Activated naive CD4-positive, alpha-beta T cell treated with anti-CD3 and anti-CD28 coated beads, Interleukin-2, amount 50 U/mL, for 24 hours (primary cell): ENCODE results near the gene CMTM6.
A peak's percentile ranks its signal among the peaks of the same experiment; 100 is the strongest.

Source experiments
- H3K27ac Mint-ChIP-seq: one replicate; pipeline ENCODE4 v1.8.0; 2021; ENCODE audit warnings: mild to moderate bottlenecking, mixed read lengths
- H3K27me3 Mint-ChIP-seq: one replicate; pipeline ENCODE4 v1.8.0; 2021; ENCODE audit warnings: mixed read lengths
- H3K36me3 Mint-ChIP-seq: one replicate; pipeline ENCODE4 v1.8.0; 2021; ENCODE audit warnings: mixed read lengths
- H3K4me1 Mint-ChIP-seq: one replicate; pipeline ENCODE4 v1.8.0; 2021; ENCODE audit warnings: mixed read lengths
- H3K4me3 Mint-ChIP-seq: one replicate; pipeline ENCODE4 v1.8.0; 2021; ENCODE audit warnings: mild to moderate bottlenecking, mixed read lengths
- H3K9me3 Mint-ChIP-seq: one replicate; pipeline ENCODE4 v1.8.0; 2021; ENCODE audit warnings: mixed read lengths

Gene CMTM6

GRCh38 chr3:32508711-32509110 lies 6.1 kb upstream of the CMTM6 start:
- no peaks in the 10 kb centered on the region for H3K36me3 Mint-ChIP-seq
- H3K4me3 Mint-ChIP-seq, result no peak overlapping the region
- H3K9me3 Mint-ChIP-seq, result no peaks in the 10 kb centered on the region
- no peak overlapping the region for H3K27ac Mint-ChIP-seq
- H3K4me1 Mint-ChIP-seq, result no peaks in the 10 kb centered on the region
- H3K27me3 Mint-ChIP-seq, result no peaks in the 10 kb centered on the region

- Mint-ChIP-seq H3K36me3 (no peaks in the 10 kb centered on the region), H3K9me3 (no peaks in the 10 kb centered on the region), H3K4me1 (peaks cover 10% of the 10 kb centered on the region), H3K27me3 (no peaks in the 10 kb centered on the region), H3K27ac (no peak overlapping the region), H3K4me3 (no peak overlapping the region)
Measured at GRCh38 chr3:32506466-32506865, 3.8 kb upstream of the CMTM6 start.

- Mint-ChIP-seq H3K9me3 (no peaks in the 10 kb centered on the region), H3K4me3 (peak overlapping the region; percentile 96), H3K27ac (peak overlapping the region; percentile 99), H3K27me3 (no peaks in the 10 kb centered on the region), H3K36me3 (peaks cover 3% of the 10 kb centered on the region), H3K4me1 (peaks cover 39% of the 10 kb centered on the region)
Measured at GRCh38 chr3:32502946-32503286, 264 bp upstream of the CMTM6 start.

GRCh38 chr3:32501783-32502117 lies 902 bp downstream of the CMTM6 start:
- H3K36me3 Mint-ChIP-seq, result peaks cover 4% of the 10 kb centered on the region
- no peaks in the 10 kb centered on the region for H3K9me3 Mint-ChIP-seq
- peaks cover 42% of the 10 kb centered on the region for H3K4me1 Mint-ChIP-seq
- peak overlapping the region; percentile 62 for H3K27ac Mint-ChIP-seq
- no peaks in the 10 kb centered on the region for H3K27me3 Mint-ChIP-seq
- H3K4me3 Mint-ChIP-seq, result peak overlapping the region; percentile 96

GRCh38 chr3:32500880-32501782 lies 1.5 kb downstream of the CMTM6 start:
- H3K36me3 Mint-ChIP-seq, result peaks cover 7% of the 10 kb centered on the region
- peak overlapping the region; percentile 55 for H3K27ac Mint-ChIP-seq
- H3K4me1 Mint-ChIP-seq, result peaks cover 49% of the 10 kb centered on the region
- peak overlapping the region; percentile 96 for H3K4me3 Mint-ChIP-seq
- no peaks in the 10 kb centered on the region for H3K9me3 Mint-ChIP-seq
- H3K27me3 Mint-ChIP-seq, result no peaks in the 10 kb centered on the region

- Mint-ChIP-seq H3K4me3 (peak overlapping the region; percentile 96), H3K4me1 (peaks cover 57% of the 10 kb centered on the region), H3K27me3 (no peaks in the 10 kb centered on the region), H3K9me3 (no peaks in the 10 kb centered on the region), H3K27ac (no peak overlapping the region), H3K36me3 (peaks cover 7% of the 10 kb centered on the region)
Measured at GRCh38 chr3:32500231-32500630, 2.4 kb downstream of the CMTM6 start.

- Mint-ChIP-seq H3K9me3 (no peaks in the 10 kb centered on the region), H3K36me3 (peaks cover 7% of the 10 kb centered on the region), H3K27me3 (no peaks in the 10 kb centered on the region), H3K27ac (peak overlapping the region; percentile 12), H3K4me1 (peaks cover 60% of the 10 kb centered on the region), H3K4me3 (no peak overlapping the region)
Measured at GRCh38 chr3:32499585-32499984, 3.1 kb downstream of the CMTM6 start.

GRCh38 chr3:32498992-32499391 lies 3.7 kb downstream of the CMTM6 start:
- Mint-ChIP-seq H3K27me3 (no peaks in the 10 kb centered on the region), H3K4me3 (no peak overlapping the region), H3K27ac (no peak overlapping the region), H3K9me3 (no peaks in the 10 kb centered on the region), H3K4me1 (peaks cover 60% of the 10 kb centered on the region), H3K36me3 (peaks cover 7% of the 10 kb centered on the region)

- Mint-ChIP-seq H3K4me1 (peaks cover 58% of the 10 kb centered on the region), H3K36me3 (peaks cover 7% of the 10 kb centered on the region), H3K9me3 (no peaks in the 10 kb centered on the region), H3K27me3 (no peaks in the 10 kb centered on the region), H3K4me3 (no peak overlapping the region), H3K27ac (peak overlapping the region; percentile 49)
Measured at GRCh38 chr3:32498252-32498651, 4.4 kb downstream of the CMTM6 start.

- peaks cover 7% of the 10 kb centered on the region for H3K36me3 Mint-ChIP-seq
- H3K27me3 Mint-ChIP-seq, result no peaks in the 10 kb centered on the region
- H3K4me1 Mint-ChIP-seq, result peaks cover 42% of the 10 kb centered on the region
- no peak overlapping the region for H3K27ac Mint-ChIP-seq
- no peaks in the 10 kb centered on the region for H3K9me3 Mint-ChIP-seq
- H3K4me3 Mint-ChIP-seq, result no peak overlapping the region
Measured at GRCh38 chr3:32495609-32496008, 7.0 kb downstream of the CMTM6 start.

- Mint-ChIP-seq H3K9me3 (no peaks in the 10 kb centered on the region), H3K36me3 (peaks cover 7% of the 10 kb centered on the region), H3K4me1 (peaks cover 36% of the 10 kb centered on the region), H3K27ac (no peak overlapping the region), H3K27me3 (no peaks in the 10 kb centered on the region), H3K4me3 (no peak overlapping the region)
Measured at GRCh38 chr3:32495085-32495484, 7.6 kb downstream of the CMTM6 start.

GRCh38 chr3:32493437-32494414 lies 8.9 kb downstream of the CMTM6 start:
- Mint-ChIP-seq H3K9me3 (no peaks in the 10 kb centered on the region), H3K4me1 (peaks cover 28% of the 10 kb centered on the region), H3K36me3 (peaks cover 7% of the 10 kb centered on the region), H3K4me3 (no peak overlapping the region), H3K27me3 (no peaks in the 10 kb centered on the region), H3K27ac (no peak overlapping the region)

- H3K4me1 Mint-ChIP-seq, result peaks cover 21% of the 10 kb centered on the region
- no peaks in the 10 kb centered on the region for H3K9me3 Mint-ChIP-seq
- H3K36me3 Mint-ChIP-seq, result peaks cover 4% of the 10 kb centered on the region
- H3K4me3 Mint-ChIP-seq, result no peak overlapping the region
- H3K27ac Mint-ChIP-seq, result no peak overlapping the region
- H3K27me3 Mint-ChIP-seq, result no peaks in the 10 kb centered on the region
Measured at GRCh38 chr3:32492684-32493436, 9.8 kb downstream of the CMTM6 start.

- H3K9me3 Mint-ChIP-seq, result no peaks in the 10 kb centered on the region
- no peaks in the 10 kb centered on the region for H3K27me3 Mint-ChIP-seq
- peaks cover 14% of the 10 kb centered on the region for H3K36me3 Mint-ChIP-seq
- H3K4me3 Mint-ChIP-seq, result no peak overlapping the region
- H3K27ac Mint-ChIP-seq, result no peak overlapping the region
- peaks cover 25% of the 10 kb centered on the region for H3K4me1 Mint-ChIP-seq
Measured at GRCh38 chr3:32488474-32489008, 14.1 kb downstream of the CMTM6 start.

- Mint-ChIP-seq H3K27ac (no peak overlapping the region), H3K4me3 (no peak overlapping the region), H3K9me3 (no peaks in the 10 kb centered on the region), H3K36me3 (peaks cover 14% of the 10 kb centered on the region), H3K27me3 (no peaks in the 10 kb centered on the region), H3K4me1 (peaks cover 25% of the 10 kb centered on the region)
Measured at GRCh38 chr3:32487781-32488473, 14.7 kb downstream of the CMTM6 start.
